Gastroesophageal sphincter (tissue), 4 donors: Measurements from ENCODE around the gene CDH6. TPM values are rescaled to one million over a fixed set of nuclear protein-coding genes. Genes with fewer than 3 reads are reported as not detected.

Experiments used
- ATAC-seq: fragments of 150-250 bp; one replicate; pipeline ENCODE4 v1.9.1; 2016; ENCODE audit warnings: mild to moderate bottlenecking, moderate library complexity
- H3K27ac ChIP-seq, 4 donors: fragments of 200-600 bp; sonication (generic) in 3 of 4; 1 replicate in 3 of 4; 2 replicates in 1 of 4; pipeline ENCODE4 v1.5.1; 2016 to 2019
- H3K27me3 ChIP-seq: fragments of 200-600 bp; sonication (generic); one replicate; pipeline ENCODE4 v1.5.1; 2019
- H3K36me3 ChIP-seq, 2 donors: fragments of 200-600 bp; sonication (generic); one replicate each; pipeline ENCODE4 v1.5.1; 2019; ENCODE audit warnings: control low read depth in 1 of 2
- H3K4me1 ChIP-seq, 3 donors: fragments of 200-600 bp; sonication (generic); 1 replicate in 2 of 3; 2 replicates in 1 of 3; pipeline ENCODE4 v1.5.1; 2016 to 2019; ENCODE audit warnings: control low read depth in 2 of 3
- H3K4me3 ChIP-seq, 2 donors: fragments of 200-600 bp; sonication (generic); one replicate each; pipeline ENCODE4 v1.5.1; 2019; ENCODE audit warnings: mild to moderate bottlenecking in 1 of 2, moderate library complexity in 1 of 2
- H3K9me3 ChIP-seq, 3 donors: fragments of 200-600 bp; sonication (generic); one replicate each; pipeline ENCODE4 v1.5.1; 2017 to 2019; ENCODE audit warnings: control low read depth in 2 of 3
- EP300 ChIP-seq: sonication (generic); formaldehyde crosslinking; IDR thresholded peaks from one replicate; pipeline ENCODE4 v1.6.1; 2017; ENCODE audit warnings: antibody characterized with exemption, mild to moderate bottlenecking
- POLR2A ChIP-seq, 2 donors: fragments of 450-650 bp; IDR thresholded peaks; one replicate each; pipeline ENCODE4 v1.6.1; 2017; ENCODE audit warnings: antibody characterized with exemption in 2 of 2, mild to moderate bottlenecking in 2 of 2, moderate library complexity in 1 of 2
- POLR2AphosphoS5 ChIP-seq: sonication (generic); formaldehyde crosslinking; IDR thresholded peaks from one replicate; pipeline ENCODE4 v1.6.1; 2017; ENCODE audit warnings: antibody characterized with exemption
- WGBS, 2 donors: methylation state at CpG; one replicate each; pipeline ENCODE4 v1.1.5; 2018; ENCODE audit warnings: low coverage in 1 of 2; 5-methylcytosine and 5-hydroxymethylcytosine counted together
- total RNA-seq, 4 donors: library from RNA; depleted of rRNA; stranded (reverse); fragments of >200 nt; gene quantifications; one replicate each; pipeline ENCODE4 v1.1.0, GENCODE V29; 2016
- TF ChIP-seq, protein P1 (sequence below), 4 experiments: fragments of 200-600 bp in 2 of 4; fragments of 450-650 bp in 2 of 4; sonication (generic) in 1 of 4; IDR thresholded peaks; one replicate each; pipeline ENCODE4 v1.5.1; 2017 to 2019; ENCODE audit warnings: antibody characterized with exemption in 4 of 4, mild to moderate bottlenecking in 2 of 4, moderate library complexity in 2 of 4

Gene CDH6
- total RNA-seq, 4 donors from 2014 or later, result 5.5 to 10.9 (median 8.4) TPM

DNA sequence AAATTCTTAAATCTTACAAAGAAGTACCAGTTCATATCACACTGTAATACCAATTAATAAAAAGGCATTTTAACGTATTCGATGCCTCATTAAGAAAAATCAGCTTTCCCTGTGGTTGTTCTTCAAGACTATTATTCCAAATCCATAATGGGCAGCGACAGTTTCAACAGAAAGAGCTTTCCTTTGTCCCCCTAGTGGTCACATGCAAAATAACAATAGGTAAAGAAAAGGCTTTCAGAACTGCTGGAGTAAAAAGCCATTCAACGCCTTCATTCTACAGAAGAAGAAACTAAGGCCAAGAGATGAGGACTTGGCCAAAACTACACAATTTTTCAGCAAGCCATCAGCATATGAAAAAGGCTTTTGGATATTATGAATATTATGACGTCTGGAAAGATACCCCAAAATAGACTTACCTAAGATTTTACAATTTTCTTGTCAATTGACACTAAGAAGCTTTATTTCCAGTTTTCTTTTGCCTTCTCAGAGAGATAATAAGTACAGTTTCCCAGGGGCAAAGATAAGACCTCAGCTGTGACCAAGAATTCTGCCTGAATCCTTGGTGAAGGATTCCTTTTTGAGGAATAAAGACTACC is 6.7 kb upstream of the CDH6 start:
- H3K4me1 ChIP-seq, result no peaks in the 10 kb centered on the region
- ATAC-seq, result no peak
- no peaks in the 10 kb centered on the region for H3K36me3 ChIP-seq
- H3K4me3 ChIP-seq, result no peak overlapping the region
- TF ChIP-seq EP300 (no peak), POLR2AphosphoS5 (no peak), POLR2A (IDR thresholded peaks at IDR 0.05) (no peak)
- TF ChIP-seq, protein P1, sequence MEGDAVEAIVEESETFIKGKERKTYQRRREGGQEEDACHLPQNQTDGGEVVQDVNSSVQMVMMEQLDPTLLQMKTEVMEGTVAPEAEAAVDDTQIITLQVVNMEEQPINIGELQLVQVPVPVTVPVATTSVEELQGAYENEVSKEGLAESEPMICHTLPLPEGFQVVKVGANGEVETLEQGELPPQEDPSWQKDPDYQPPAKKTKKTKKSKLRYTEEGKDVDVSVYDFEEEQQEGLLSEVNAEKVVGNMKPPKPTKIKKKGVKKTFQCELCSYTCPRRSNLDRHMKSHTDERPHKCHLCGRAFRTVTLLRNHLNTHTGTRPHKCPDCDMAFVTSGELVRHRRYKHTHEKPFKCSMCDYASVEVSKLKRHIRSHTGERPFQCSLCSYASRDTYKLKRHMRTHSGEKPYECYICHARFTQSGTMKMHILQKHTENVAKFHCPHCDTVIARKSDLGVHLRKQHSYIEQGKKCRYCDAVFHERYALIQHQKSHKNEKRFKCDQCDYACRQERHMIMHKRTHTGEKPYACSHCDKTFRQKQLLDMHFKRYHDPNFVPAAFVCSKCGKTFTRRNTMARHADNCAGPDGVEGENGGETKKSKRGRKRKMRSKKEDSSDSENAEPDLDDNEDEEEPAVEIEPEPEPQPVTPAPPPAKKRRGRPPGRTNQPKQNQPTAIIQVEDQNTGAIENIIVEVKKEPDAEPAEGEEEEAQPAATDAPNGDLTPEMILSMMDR (IDR thresholded peaks at IDR 0.05), result peak; percentile 59 to 71 (median 62)
- H3K27ac ChIP-seq, result no peak overlapping the region
- peaks cover 4% of the 10 kb centered on the region for H3K27me3 ChIP-seq
- 23 to 27% methylated on average over 5 of the region's 5 CpGs for WGBS, 2 donors
- H3K9me3 ChIP-seq, result no peaks in the 10 kb centered on the region

DNA sequence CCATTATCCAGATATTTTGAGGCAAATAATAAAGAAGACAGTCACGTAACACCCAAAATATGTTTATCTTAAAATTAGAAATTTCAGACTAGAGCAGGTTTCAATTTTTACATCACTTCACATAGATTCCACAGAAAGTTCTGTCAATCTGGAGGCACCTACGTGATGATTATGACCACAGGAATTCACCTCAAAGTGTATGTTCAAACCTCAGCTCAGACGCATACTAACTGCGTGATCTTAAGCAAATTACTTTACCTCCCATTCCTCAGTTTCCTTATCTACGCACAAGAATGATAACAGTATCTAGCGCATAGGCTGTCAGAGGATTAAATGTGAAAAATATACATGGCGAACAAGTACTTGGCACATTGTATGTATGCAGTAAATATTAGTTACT is 5.9 kb upstream of the CDH6 start:
- WGBS, 2 donors, result 74 to 84% methylated on average over 7 of the region's 7 CpGs
- TF ChIP-seq, protein P1 (IDR thresholded peaks at IDR 0.05), result no peak
- no peak for TF ChIP-seq POLR2A (IDR thresholded peaks at IDR 0.05)
- Histone ChIP-seq H3K9me3 (no peaks in the 10 kb centered on the region), H3K27ac (no peak overlapping the region), H3K27me3 (peaks cover 4% of the 10 kb centered on the region), H3K4me1 (peaks cover 0 to under 1% (median 0%) of the 10 kb centered on the region in 3 donors), H3K4me3 (no peak overlapping the region), H3K36me3 (no peaks in the 10 kb centered on the region)
- no peak for ATAC-seq

DNA sequence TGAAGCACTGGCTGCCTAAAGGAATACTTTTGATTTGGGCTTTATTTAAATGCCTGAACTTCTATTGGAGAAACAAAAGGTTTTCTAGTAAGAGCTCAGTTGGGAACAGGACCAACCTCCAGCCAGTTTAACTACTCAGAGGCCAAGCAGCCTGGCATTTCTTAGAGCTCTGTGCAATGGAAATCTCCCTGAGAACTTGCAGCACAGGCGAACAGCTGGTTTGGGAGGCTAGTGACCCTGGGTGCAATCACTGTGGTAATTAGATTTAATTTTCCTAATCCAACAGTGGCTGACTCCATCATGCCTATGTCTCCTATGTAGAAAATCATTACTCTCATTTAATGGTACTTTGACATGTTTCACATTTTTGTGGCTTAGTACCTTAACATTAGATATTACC is 1.0 kb upstream of the CDH6 start:
- no peaks in the 10 kb centered on the region for H3K36me3 ChIP-seq
- no peak for TF ChIP-seq POLR2A (IDR thresholded peaks at IDR 0.05)
- TF ChIP-seq, protein P1 (IDR thresholded peaks at IDR 0.05), result no peak
- no peak for TF ChIP-seq POLR2AphosphoS5
- TF ChIP-seq EP300, result no peak
- no peaks in the 10 kb centered on the region for H3K9me3 ChIP-seq
- peaks cover 35% of the 10 kb centered on the region for H3K27me3 ChIP-seq
- WGBS, 2 donors, result 62 to 63% methylated on average over 1 of the region's 1 CpG
- H3K27ac ChIP-seq, result no peak overlapping the region
- no peak overlapping the region for H3K4me3 ChIP-seq
- ATAC-seq, result no peak
- H3K4me1 ChIP-seq, result peaks cover 0 to 42% (median 9%) of the 10 kb centered on the region in 3 donors

GRCh38 chr5:31193116-31193515 is 370 bp upstream of the CDH6 start:
- peak overlapping the region in 2 of 4 donors; percentile 67 to 73 for H3K27ac ChIP-seq
- peak overlapping the region; percentile 54 to 60 for H3K4me3 ChIP-seq
- peaks cover 35% of the 10 kb centered on the region for H3K27me3 ChIP-seq
- ATAC-seq, result no peak
- TF ChIP-seq EP300 (no peak), POLR2A (IDR thresholded peaks at IDR 0.05) (no peak), POLR2AphosphoS5 (no peak)
- TF ChIP-seq, protein P1 (IDR thresholded peaks at IDR 0.05), result no peak
- WGBS, 2 donors, result 23 to 29% methylated on average over 5 to 9 of the region's 10 CpGs
- no peaks in the 10 kb centered on the region for H3K9me3 ChIP-seq
- no peaks in the 10 kb centered on the region for H3K36me3 ChIP-seq
- peaks cover 0 to 42% (median 9%) of the 10 kb centered on the region in 3 donors for H3K4me1 ChIP-seq

- no peak for ATAC-seq
- WGBS, 2 donors, result 0 to 7% methylated on average over 8 to 15 of the region's 15 CpGs
- TF ChIP-seq POLR2AphosphoS5, result no peak
- no peak for TF ChIP-seq EP300
- TF ChIP-seq, protein P1 (IDR thresholded peaks at IDR 0.05), result no peak
- TF ChIP-seq POLR2A (IDR thresholded peaks at IDR 0.05), result no peak
- H3K27ac ChIP-seq, result peak overlapping the region in 2 of 4 donors; percentile 67 to 73
- peak overlapping the region; percentile 54 to 60 for H3K4me3 ChIP-seq
- peaks cover 35% of the 10 kb centered on the region for H3K27me3 ChIP-seq
- H3K4me1 ChIP-seq, result peaks cover 0 to 42% (median 9%) of the 10 kb centered on the region in 3 donors
- H3K9me3 ChIP-seq, result no peaks in the 10 kb centered on the region
- H3K36me3 ChIP-seq, result no peaks in the 10 kb centered on the region
Measured at GRCh38 chr5:31194468-31194813, 955 bp downstream of the CDH6 start.
